HEK293 (cell line): Measurements from ENCODE around the gene DDX39A.

Experiments used
- GLIS2 ChIP-seq: fragments of 450-650 bp; formaldehyde crosslinking; IDR thresholded peaks from 2 replicates; pipeline ENCODE4 v1.5.1; 2016; ENCODE audit warnings: missing biosample characterization, missing genetic modification characterization
- HOXC10 ChIP-seq: sonication (generic); formaldehyde crosslinking; IDR thresholded peaks from 2 replicates; pipeline ENCODE4 v1.8.1; 2023; ENCODE audit warnings: mild to moderate bottlenecking, missing genetic modification reagents
- KLF16 ChIP-seq: fragments of 450-650 bp; formaldehyde crosslinking; IDR thresholded peaks from 2 replicates; pipeline ENCODE4 v1.5.1; 2017; ENCODE audit warnings: missing biosample characterization, missing genetic modification characterization
- OSR2 ChIP-seq: fragments of 450-650 bp; formaldehyde crosslinking; IDR thresholded peaks from 2 replicates; pipeline ENCODE4 v1.5.1; 2016; ENCODE audit warnings: missing biosample characterization, missing genetic modification characterization
- SCRT2 ChIP-seq: fragments of 450-650 bp; formaldehyde crosslinking; IDR thresholded peaks from 2 replicates; pipeline ENCODE4 v1.5.1; 2016; ENCODE audit warnings: missing biosample characterization, missing genetic modification characterization
- SETDB1 ChIP-seq: IDR thresholded peaks from one replicate; pipeline ENCODE4 v1.6.1; 2017; ENCODE audit warnings: mild to moderate bottlenecking, low read length, moderate library complexity, mixed read lengths; ENCODE audit not compliant: insufficient read length
- SP3 ChIP-seq: fragments of 450-650 bp; formaldehyde crosslinking; IDR thresholded peaks from 2 replicates; pipeline ENCODE4 v1.5.1; 2016; ENCODE audit warnings: missing biosample characterization, missing genetic modification characterization
- YY2 ChIP-seq: fragments of 450-650 bp; formaldehyde crosslinking; IDR thresholded peaks from 2 replicates; pipeline ENCODE4 v1.5.1; 2016; ENCODE audit warnings: missing biosample characterization, missing genetic modification characterization
- ZBTB20 ChIP-seq: fragments of 450-650 bp; formaldehyde crosslinking; IDR thresholded peaks from 2 replicates; pipeline ENCODE4 v1.5.1; 2016; ENCODE audit warnings: missing biosample characterization, missing genetic modification characterization
- ZNF138 ChIP-seq: fragments of 450-650 bp; formaldehyde crosslinking; IDR thresholded peaks from 2 replicates; pipeline ENCODE4 v1.5.1; 2016; ENCODE audit warnings: missing biosample characterization, missing genetic modification characterization, borderline replicate concordance
- ZNF140 ChIP-seq: fragments of 450-650 bp; formaldehyde crosslinking; IDR thresholded peaks from 2 replicates; pipeline ENCODE4 v1.5.1; 2016; ENCODE audit warnings: missing biosample characterization, missing genetic modification characterization
- ZNF184 ChIP-seq: fragments of 450-650 bp; IDR thresholded peaks from 2 replicates; pipeline ENCODE4 v1.5.1; 2018; ENCODE audit warnings: missing biosample characterization, mild to moderate bottlenecking, missing genetic modification characterization
- ZNF221 ChIP-seq: fragments of 450-650 bp; formaldehyde crosslinking; IDR thresholded peaks from 2 replicates; pipeline ENCODE4 v1.5.1; 2017; ENCODE audit warnings: missing biosample characterization, missing genetic modification characterization, borderline replicate concordance
- ZNF280D ChIP-seq: fragments of 450-650 bp; formaldehyde crosslinking; IDR thresholded peaks from 2 replicates; pipeline ENCODE4 v1.5.1; 2016; ENCODE audit warnings: missing biosample characterization, missing genetic modification characterization
- ZNF292 ChIP-seq: fragments of 450-650 bp; formaldehyde crosslinking; IDR thresholded peaks from 2 replicates; pipeline ENCODE4 v1.5.1; 2016; ENCODE audit warnings: low read depth, missing biosample characterization, missing genetic modification characterization, borderline replicate concordance
- ZNF37A ChIP-seq: fragments of 450-650 bp; IDR thresholded peaks from 2 replicates; pipeline ENCODE4 v1.5.1; 2018; ENCODE audit warnings: missing biosample characterization, missing genetic modification characterization
- ZNF423 ChIP-seq: fragments of 450-650 bp; formaldehyde crosslinking; IDR thresholded peaks from 2 replicates; pipeline ENCODE4 v1.5.1; 2016; ENCODE audit warnings: missing biosample characterization, missing genetic modification characterization
- ZNF488 ChIP-seq: fragments of 450-650 bp; formaldehyde crosslinking; IDR thresholded peaks from 2 replicates; pipeline ENCODE4 v1.5.1; 2016; ENCODE audit warnings: missing biosample characterization, missing genetic modification characterization
- ZNF521 ChIP-seq: fragments of 450-650 bp; formaldehyde crosslinking; IDR thresholded peaks from 2 replicates; pipeline ENCODE4 v1.5.1; 2017; ENCODE audit warnings: missing biosample characterization, mild to moderate bottlenecking, missing genetic modification characterization
- ZNF555 ChIP-seq: fragments of 450-650 bp; formaldehyde crosslinking; conservative IDR thresholded peaks from 2 replicates; pipeline ENCODE4 v1.5.1; 2017; ENCODE audit warnings: missing biosample characterization, mild to moderate bottlenecking, missing genetic modification characterization, inconsistent platforms
- ZNF561 ChIP-seq: fragments of 450-650 bp; IDR thresholded peaks from 2 replicates; pipeline ENCODE4 v1.5.1; 2018; ENCODE audit warnings: missing biosample characterization, missing genetic modification characterization, borderline replicate concordance
- ZNF658 ChIP-seq: fragments of 450-650 bp; formaldehyde crosslinking; IDR thresholded peaks from 2 replicates; pipeline ENCODE4; 2016; ENCODE audit warnings: missing biosample characterization, missing genetic modification characterization
- ZNF792 ChIP-seq: fragments of 450-650 bp; formaldehyde crosslinking; IDR thresholded peaks from 2 replicates; pipeline ENCODE4 v1.5.1; 2016; ENCODE audit warnings: missing biosample characterization, missing genetic modification characterization
- ZSCAN4 ChIP-seq: fragments of 450-650 bp; formaldehyde crosslinking; IDR thresholded peaks from 2 replicates; pipeline ENCODE4 v1.5.1; 2017; ENCODE audit warnings: missing biosample characterization, missing genetic modification characterization
- TF ChIP-seq, protein P1 (sequence below): fragments of 450-650 bp; formaldehyde crosslinking; IDR thresholded peaks from 2 replicates; pipeline ENCODE4 v1.5.1; 2016; ENCODE audit warnings: missing biosample characterization, missing genetic modification characterization
- TF ChIP-seq, protein P2 (sequence below): fragments of 450-650 bp; formaldehyde crosslinking; IDR thresholded peaks from 2 replicates; pipeline ENCODE4 v1.5.1; 2017; ENCODE audit warnings: missing biosample characterization, missing genetic modification characterization
- TF ChIP-seq, protein P3 (sequence below): fragments of 450-650 bp; formaldehyde crosslinking; IDR thresholded peaks from 2 replicates; pipeline ENCODE4 v1.5.1; 2016; ENCODE audit warnings: missing biosample characterization, missing genetic modification characterization
- TF ChIP-seq, protein P4 (sequence below): fragments of 450-650 bp; formaldehyde crosslinking; IDR thresholded peaks from 2 replicates; pipeline ENCODE4 v1.5.1; 2016; ENCODE audit warnings: missing biosample characterization, missing genetic modification characterization

The DDX39A gene

GRCh38 chr19:14433554-14434501 lies 14.7 kb upstream of the DDX39A start (continued):
- TF ChIP-seq, protein P1, sequence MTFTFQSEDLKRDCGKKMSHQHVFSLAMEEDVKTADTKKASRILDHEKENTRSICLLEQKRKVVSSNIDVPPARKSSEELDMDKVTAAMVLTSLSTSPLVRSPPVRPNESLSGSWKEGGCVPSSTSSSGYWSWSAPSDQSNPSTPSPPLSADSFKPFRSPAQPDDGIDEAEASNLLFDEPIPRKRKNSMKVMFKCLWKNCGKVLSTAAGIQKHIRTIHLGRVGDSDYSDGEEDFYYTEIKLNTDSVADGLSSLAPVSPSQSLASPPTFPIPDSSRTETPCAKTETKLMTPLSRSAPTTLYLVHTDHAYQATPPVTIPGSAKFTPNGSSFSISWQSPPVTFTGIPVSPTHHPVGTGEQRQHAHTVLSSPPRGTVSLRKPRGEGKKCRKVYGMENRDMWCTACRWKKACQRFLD (tag by site-specific recombination), result no peak
- TF ChIP-seq ZNF561 (tag by site-specific recombination) (no peak), SCRT2 (tag by site-specific recombination) (peak; percentile 94), SP3 (tag by site-specific recombination) (peak; percentile 43; the same call in 1 of the 2 replicates), ZNF221 (tag by site-specific recombination) (no peak), ZNF138 (tag by site-specific recombination) (no peak), SETDB1 (no peak), YY2 (no peak), ZNF292 (tag by site-specific recombination) (no peak), ZNF792 (no peak), ZNF184 (no peak), KLF16 (no peak), ZNF521 (tag by site-specific recombination) (no peak), ZNF37A (tag by site-specific recombination) (no peak), ZNF280D (no peak), ZNF658 (tag by site-specific recombination) (no peak), ZNF555 (no peak), ZBTB20 (tag by site-specific recombination) (no peak), OSR2 (tag by site-specific recombination) (no peak), GLIS2 (peak; percentile 43; the same call in 1 of the 2 replicates), ZSCAN4 (tag by site-specific recombination) (no peak), ZNF488 (no peak), HOXC10 (CRISPR knock-in tag) (no peak), ZNF140 (tag by site-specific recombination) (no peak), ZNF423 (tag by site-specific recombination) (no peak)
- TF ChIP-seq, protein P2, sequence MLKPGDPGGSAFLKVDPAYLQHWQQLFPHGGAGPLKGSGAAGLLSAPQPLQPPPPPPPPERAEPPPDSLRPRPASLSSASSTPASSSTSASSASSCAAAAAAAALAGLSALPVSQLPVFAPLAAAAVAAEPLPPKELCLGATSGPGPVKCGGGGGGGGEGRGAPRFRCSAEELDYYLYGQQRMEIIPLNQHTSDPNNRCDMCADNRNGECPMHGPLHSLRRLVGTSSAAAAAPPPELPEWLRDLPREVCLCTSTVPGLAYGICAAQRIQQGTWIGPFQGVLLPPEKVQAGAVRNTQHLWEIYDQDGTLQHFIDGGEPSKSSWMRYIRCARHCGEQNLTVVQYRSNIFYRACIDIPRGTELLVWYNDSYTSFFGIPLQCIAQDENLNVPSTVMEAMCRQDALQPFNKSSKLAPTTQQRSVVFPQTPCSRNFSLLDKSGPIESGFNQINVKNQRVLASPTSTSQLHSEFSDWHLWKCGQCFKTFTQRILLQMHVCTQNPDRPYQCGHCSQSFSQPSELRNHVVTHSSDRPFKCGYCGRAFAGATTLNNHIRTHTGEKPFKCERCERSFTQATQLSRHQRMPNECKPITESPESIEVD (tag by site-specific recombination), result no peak
- TF ChIP-seq, protein P3, sequence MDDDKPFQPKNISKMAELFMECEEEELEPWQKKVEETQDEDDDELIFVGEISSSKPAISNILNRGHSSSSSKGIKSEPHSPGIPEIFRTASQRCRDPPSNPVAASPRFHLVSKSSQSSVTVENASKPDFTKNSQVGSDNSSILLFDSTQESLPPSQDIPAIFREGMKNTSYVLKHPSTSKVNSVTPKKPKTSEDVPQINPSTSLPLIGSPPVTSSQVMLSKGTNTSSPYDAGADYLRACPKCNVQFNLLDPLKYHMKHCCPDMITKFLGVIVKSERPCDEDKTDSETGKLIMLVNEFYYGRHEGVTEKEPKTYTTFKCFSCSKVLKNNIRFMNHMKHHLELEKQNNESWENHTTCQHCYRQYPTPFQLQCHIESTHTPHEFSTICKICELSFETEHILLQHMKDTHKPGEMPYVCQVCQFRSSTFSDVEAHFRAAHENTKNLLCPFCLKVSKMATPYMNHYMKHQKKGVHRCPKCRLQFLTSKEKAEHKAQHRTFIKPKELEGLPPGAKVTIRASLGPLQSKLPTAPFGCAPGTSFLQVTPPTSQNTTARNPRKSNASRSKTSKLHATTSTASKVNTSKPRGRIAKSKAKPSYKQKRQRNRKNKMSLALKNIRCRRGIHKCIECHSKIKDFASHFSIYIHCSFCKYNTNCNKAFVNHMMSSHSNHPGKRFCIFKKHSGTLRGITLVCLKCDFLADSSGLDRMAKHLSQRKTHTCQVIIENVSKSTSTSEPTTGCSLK (tag by site-specific recombination), result no peak
- TF ChIP-seq, protein P4, sequence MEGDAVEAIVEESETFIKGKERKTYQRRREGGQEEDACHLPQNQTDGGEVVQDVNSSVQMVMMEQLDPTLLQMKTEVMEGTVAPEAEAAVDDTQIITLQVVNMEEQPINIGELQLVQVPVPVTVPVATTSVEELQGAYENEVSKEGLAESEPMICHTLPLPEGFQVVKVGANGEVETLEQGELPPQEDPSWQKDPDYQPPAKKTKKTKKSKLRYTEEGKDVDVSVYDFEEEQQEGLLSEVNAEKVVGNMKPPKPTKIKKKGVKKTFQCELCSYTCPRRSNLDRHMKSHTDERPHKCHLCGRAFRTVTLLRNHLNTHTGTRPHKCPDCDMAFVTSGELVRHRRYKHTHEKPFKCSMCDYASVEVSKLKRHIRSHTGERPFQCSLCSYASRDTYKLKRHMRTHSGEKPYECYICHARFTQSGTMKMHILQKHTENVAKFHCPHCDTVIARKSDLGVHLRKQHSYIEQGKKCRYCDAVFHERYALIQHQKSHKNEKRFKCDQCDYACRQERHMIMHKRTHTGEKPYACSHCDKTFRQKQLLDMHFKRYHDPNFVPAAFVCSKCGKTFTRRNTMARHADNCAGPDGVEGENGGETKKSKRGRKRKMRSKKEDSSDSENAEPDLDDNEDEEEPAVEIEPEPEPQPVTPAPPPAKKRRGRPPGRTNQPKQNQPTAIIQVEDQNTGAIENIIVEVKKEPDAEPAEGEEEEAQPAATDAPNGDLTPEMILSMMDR (tag by site-specific recombination), result peak; percentile 17; the same call in 1 of the 2 replicates
